ENCODE results near the gene TNFRSF14. TPM values are rescaled to one million over a fixed set of nuclear protein-coding genes. Genes with fewer than 3 reads are reported as not detected.
A peak's percentile ranks its signal among the peaks of the same experiment; 100 is the strongest.

The TNFRSF14 gene
- polyA plus RNA-seq (2012; ENCODE audit: insufficient read depth, insufficient read length) = 10.1 TPM

DNA sequence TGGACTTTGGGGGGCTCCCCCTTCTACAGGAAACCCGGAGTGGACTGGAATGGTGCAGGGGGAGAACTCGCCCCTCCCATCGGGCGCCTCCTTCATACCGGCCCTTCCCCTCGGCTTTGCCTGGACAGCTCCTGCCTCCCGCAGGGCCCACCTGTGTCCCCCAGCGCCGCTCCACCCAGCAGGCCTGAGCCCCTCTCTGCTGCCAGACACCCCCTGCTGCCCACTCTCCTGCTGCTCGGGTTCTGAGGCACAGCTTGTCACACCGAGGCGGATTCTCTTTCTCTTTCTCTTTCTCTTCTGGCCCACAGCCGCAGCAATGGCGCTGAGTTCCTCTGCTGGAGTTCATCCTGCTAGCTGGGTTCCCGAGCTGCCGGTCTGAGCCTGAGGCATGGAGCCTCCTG, at the start of gene TNFRSF14:
Gene TNFRSF14 (plus strand): TSS at position 95 of the 401 bp plus-strand sequence. CDS start 294 bp downstream, at position 389.
- H3K4me3 ChIP-seq (ENCODE audit: low read length) = peak within 1 kb of the TSS; percentile 64
- peak; percentile 54 for DNase-seq (ENCODE audit: low read depth, low spot score)

GRCh38 chr1:2506901-2507565, 49.1 kb upstream of the TNFRSF14 start:
- DNase-seq (ENCODE audit: low read depth, low spot score) = no peak
- no peak overlapping the region for H3K4me3 ChIP-seq (ENCODE audit: low read length)

GRCh38 chr1:2507744-2508155, 48.4 kb upstream of the TNFRSF14 start:
- H3K4me3 ChIP-seq (ENCODE audit: low read length) = no peak overlapping the region
- no peak for DNase-seq (ENCODE audit: low read depth, low spot score)

GRCh38 chr1:2508180-2508579, 48.0 kb upstream of the TNFRSF14 start:
- H3K4me3 ChIP-seq (ENCODE audit: low read length) = no peak overlapping the region
- no peak for DNase-seq (ENCODE audit: low read depth, low spot score)

- DNase-seq (ENCODE audit: low read depth, low spot score) = no peak
- no peak overlapping the region for H3K4me3 ChIP-seq (ENCODE audit: low read length)
Measured at GRCh38 chr1:2508751-2509150, 47.4 kb upstream of the TNFRSF14 start.

GRCh38 chr1:2509589-2509988, 46.6 kb upstream of the TNFRSF14 start:
- DNase-seq (ENCODE audit: low read depth, low spot score) = no peak
- H3K4me3 ChIP-seq (ENCODE audit: low read length) = no peak overlapping the region

DNA sequence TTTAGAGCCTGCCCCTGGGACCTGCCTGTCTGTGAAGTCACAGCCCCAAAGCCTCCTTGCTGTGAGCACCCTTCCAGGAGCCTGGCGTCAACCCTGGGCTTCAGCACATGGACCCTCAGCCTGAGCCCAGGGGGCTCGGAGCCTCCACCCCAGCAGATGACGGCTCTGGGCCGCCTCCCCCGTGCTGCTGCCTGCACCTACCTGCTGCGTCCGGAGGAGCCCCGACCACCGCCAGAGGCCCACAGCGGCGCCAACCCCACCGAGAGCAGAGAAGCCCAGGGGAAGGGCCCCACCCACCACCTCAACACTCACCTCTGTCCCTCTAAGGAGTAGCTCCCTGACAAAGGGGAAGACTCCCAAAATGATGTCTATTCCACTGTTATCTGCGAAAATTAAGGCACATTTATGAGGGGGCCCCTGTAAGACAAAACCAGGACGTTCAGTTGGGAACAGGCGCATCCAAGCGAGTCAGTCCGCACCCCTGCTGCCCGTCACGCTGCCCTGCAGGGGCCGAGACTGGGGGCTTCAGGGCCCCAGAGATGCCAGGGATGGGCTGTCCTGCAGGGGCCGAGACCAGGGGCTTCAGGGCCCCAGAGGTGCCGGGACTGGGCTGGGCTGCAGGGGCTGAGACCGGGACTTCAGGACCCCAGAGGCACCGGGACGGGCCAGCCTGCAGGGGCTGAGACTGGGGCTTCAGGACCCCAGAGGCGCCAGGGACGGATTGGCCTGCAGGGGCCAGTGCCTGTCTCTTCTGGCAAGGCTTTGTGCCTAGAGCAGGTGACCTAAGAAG, 45.6 kb upstream of the TNFRSF14 start:
- H3K4me3 ChIP-seq (ENCODE audit: low read length) = no peak overlapping the region
- DNase-seq (ENCODE audit: low read depth, low spot score) = no peak

- DNase-seq (ENCODE audit: low read depth, low spot score) = no peak
- no peak overlapping the region for H3K4me3 ChIP-seq (ENCODE audit: low read length)
Measured at GRCh38 chr1:2512862-2513421, 43.2 kb upstream of the TNFRSF14 start.

DNA sequence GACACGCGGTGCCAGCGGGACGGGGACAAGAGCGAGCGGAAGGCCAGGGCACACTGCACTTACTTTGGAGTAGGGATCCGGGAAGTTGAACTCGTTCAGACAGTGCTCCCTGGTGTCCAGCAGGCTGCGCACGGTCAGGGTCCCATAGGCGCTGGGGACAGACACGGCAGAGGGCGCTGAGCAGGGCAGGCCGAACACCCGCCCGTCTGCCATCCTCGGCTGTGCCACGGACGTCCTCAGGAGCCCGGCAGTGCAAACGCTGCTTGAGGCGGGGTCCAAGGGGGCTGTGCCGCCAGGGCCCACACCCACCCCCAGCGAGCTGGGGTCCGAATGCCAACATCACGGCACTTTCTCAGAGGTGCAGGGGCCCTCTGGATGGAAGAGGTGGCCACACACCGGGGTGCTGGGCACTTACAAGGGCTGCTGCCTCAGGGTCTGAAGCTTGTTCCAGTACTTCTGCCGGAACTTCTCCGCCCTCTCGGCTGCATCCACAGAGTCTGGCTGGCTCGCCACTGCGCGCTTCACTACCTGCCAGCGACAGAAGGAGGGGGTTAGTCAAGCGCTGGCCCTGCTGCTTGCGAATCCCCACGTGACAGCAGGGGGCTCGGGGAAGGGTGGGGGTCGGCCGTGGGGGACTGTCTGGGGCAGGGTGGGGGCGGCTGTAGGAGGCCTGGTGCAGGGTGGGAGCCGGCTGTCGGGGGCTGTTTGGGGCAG, 42.1 kb upstream of the TNFRSF14 start:
- H3K4me3 ChIP-seq (ENCODE audit: low read length) = no peak overlapping the region
- no peak for DNase-seq (ENCODE audit: low read depth, low spot score)

- no peak for DNase-seq (ENCODE audit: low read depth, low spot score)
- no peak overlapping the region for H3K4me3 ChIP-seq (ENCODE audit: low read length)
Measured at GRCh38 chr1:2514863-2515762, 41.1 kb upstream of the TNFRSF14 start.

DNA sequence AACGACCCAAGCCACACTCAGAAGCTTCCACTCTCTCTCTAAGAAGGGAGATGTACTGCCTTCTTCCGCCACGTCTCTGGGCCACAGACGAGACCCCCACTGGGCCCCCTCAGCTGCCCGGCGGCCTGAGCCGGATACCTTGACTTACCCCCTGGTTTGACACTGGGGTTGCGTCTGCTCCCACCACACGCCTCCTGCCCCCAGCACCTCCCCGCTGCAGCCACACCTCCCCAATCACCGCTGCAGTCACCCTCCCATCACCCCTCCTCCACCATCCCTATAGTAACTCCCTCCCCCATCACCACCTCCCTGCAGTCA, 40.4 kb upstream of the TNFRSF14 start:
- no peak for DNase-seq (ENCODE audit: low read depth, low spot score)
- no peak overlapping the region for H3K4me3 ChIP-seq (ENCODE audit: low read length)

GRCh38 chr1:2516124-2516523, 40.0 kb upstream of the TNFRSF14 start:
- no peak overlapping the region for H3K4me3 ChIP-seq (ENCODE audit: low read length)
- no peak for DNase-seq (ENCODE audit: low read depth, low spot score)

GRCh38 chr1:2516946-2517345, 39.2 kb upstream of the TNFRSF14 start:
- H3K4me3 ChIP-seq (ENCODE audit: low read length) = no peak overlapping the region
- DNase-seq (ENCODE audit: low read depth, low spot score) = no peak

DNA sequence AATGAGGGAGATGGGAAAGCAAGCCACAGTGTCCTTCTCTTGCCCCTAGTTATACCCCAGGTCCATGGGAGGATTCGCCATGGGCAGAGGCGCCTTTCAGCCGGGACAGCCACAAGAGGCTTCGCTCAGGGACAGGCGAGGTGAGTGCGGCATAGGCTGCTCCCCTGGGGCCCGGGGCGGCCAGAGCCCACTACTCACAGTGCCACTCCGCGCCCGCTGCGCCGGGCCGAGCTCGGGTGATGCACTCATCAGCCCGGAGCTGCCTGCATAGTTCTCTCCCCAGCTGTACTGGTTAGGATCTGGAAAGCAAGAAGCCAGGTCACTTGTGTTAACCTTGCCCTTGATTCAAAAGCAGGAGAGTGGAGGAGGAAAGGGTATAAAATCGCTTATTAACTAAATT, 38.2 kb upstream of the TNFRSF14 start:
- no peak overlapping the region for H3K4me3 ChIP-seq (ENCODE audit: low read length)
- no peak for DNase-seq (ENCODE audit: low read depth, low spot score)

DNA sequence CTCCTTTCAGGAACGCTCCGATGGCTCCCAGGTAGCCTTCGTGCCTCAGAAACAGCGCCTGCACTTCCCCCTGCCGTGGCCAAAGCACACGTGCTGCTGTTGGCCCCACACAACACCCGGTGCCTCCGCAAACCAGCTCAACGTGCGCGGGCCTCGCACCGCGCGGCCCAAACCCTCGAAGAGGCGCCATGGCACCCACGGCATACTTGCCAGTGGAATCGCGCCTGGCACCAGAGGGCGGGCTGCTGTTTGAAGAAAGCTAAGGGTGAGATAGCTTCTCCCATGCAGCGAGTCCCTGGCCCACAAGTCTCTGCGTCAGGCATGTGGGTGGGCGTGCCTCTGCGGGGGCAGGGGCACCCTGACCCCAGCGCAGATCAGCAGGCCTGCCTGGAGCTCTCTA, 37.6 kb upstream of the TNFRSF14 start:
- no peak for DNase-seq (ENCODE audit: low read depth, low spot score)
- no peak overlapping the region for H3K4me3 ChIP-seq (ENCODE audit: low read length)

DNA sequence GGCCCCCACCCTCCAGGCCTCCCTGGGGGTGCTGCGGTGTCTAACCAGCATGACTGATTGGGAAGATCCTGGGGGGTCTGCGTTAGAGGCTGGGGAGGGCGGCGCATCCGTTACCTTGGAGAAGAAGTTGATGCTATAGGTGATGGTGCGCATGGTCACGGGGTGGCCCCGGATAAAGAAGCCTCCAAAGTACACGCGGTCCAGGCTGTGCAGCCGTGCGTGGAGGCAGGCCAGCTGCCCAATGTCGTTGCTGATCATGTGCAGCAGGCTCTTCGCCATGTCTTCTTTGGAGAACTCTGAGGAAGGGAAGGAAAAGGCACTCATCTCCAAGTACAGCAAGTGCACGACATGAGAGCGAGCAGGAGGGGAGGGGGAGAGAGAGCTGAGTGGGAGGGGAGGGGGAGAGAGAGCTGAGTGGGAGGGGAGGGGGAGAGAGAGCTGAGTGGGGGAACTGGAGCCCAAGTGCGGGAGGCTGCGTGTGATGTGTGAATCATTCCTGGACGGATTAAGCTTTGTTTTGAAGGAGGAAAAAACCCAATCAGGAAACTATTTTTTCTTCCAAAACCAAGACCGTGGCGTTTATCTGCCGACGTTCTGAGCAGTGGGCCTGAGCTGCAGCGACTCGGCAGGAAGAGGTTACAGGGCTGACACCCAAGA, 37.0 kb upstream of the TNFRSF14 start:
- no peak overlapping the region for H3K4me3 ChIP-seq (ENCODE audit: low read length)
- DNase-seq (ENCODE audit: low read depth, low spot score) = no peak

- no peak for DNase-seq (ENCODE audit: low read depth, low spot score)
- H3K4me3 ChIP-seq (ENCODE audit: low read length) = no peak overlapping the region
Measured at GRCh38 chr1:2519729-2520128, 36.4 kb upstream of the TNFRSF14 start.

DNA sequence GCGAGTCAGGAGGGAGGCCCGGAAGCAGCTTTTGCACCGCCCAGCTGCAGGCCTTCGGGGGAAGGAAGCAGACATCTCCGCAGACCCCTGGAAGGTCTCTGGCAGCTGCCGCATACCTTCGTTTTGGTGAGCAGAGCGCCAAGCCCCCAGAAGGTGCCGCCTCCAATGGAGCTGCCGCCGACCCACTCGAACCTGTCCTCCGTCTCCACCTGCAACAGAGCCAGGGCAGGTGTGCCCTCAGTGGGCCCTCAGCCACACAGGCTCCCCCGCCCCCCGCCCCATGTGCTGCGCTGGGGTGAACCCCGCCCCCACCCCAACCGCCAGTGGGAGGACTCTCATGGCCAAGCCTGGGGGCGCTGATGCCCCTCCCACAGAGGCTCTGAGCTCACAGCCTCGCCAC, 36.0 kb upstream of the TNFRSF14 start:
- no peak for DNase-seq (ENCODE audit: low read depth, low spot score)
- no peak overlapping the region for H3K4me3 ChIP-seq (ENCODE audit: low read length)

Data from Jurkat, Clone E6-1 (cell line).